Hematopoietic multipotent progenitor cell treated with erythropoietin and hydrocortisone succinate and interleukin-3 and kit ligand, for 15 days (in vitro differentiated cells): Measurements from ENCODE around the gene CDS1.
"Not testable (repeated sequence)": the region's sequence is repeated elsewhere in the genome, so short reads cannot be mapped to it uniquely, and the experiment has no call there.

ENCODE experiments used
- DNase-seq: peaks from one replicate; pipeline ENCODE4 v3.0.0-alpha.2; 2015; ENCODE audit warnings: low spot score

The CDS1 gene

GRCh38 chr4:84611531-84611930 lies 28.6 kb downstream of the CDS1 start:
- DNase-seq, result no peak

- no peak for DNase-seq
Observed at GRCh38 chr4:84614891-84615290, 32.0 kb downstream of the CDS1 start.

GRCh38 chr4:84615355-84615754 lies 32.4 kb downstream of the CDS1 start:
- DNase-seq, result no peak

GRCh38 chr4:84622959-84623358 lies 40.0 kb downstream of the CDS1 start:
- no peak for DNase-seq

- DNase-seq, result no peak
Observed at GRCh38 chr4:84623661-84624060, 40.7 kb downstream of the CDS1 start.

GRCh38 chr4:84626673-84627072 lies 43.7 kb downstream of the CDS1 start:
- no peak for DNase-seq

- DNase-seq, result no peak
Observed at GRCh38 chr4:84631573-84631972, 48.6 kb downstream of the CDS1 start.

- DNase-seq, result no peak
Observed at GRCh38 chr4:84632092-84632491, 49.2 kb downstream of the CDS1 start.

- no peak for DNase-seq
Observed at GRCh38 chr4:84634961-84635360, 52.0 kb downstream of the CDS1 start.

GRCh38 chr4:84638092-84638491 lies 55.2 kb downstream of the CDS1 start:
- DNase-seq, result no peak

GRCh38 chr4:84639145-84639544 lies 56.2 kb downstream of the CDS1 start:
- DNase-seq, result no peak

GRCh38 chr4:84644087-84644486 lies 61.2 kb downstream of the CDS1 start:
- DNase-seq, result no peak

- no peak for DNase-seq
Observed at GRCh38 chr4:84647312-84647884, 64.5 kb downstream of the CDS1 start.

- DNase-seq, result no peak
Observed at GRCh38 chr4:84648178-84648577, 65.3 kb downstream of the CDS1 start.

- DNase-seq, result no peak
Observed at GRCh38 chr4:84648863-84649647, 66.1 kb downstream of the CDS1 start.

- DNase-seq, result no peak
Observed at GRCh38 chr4:84651499-84651898, 68.6 kb downstream of the CDS1 start.

- DNase-seq, result no peak
Observed at GRCh38 chr4:84652478-84652877, 69.6 kb downstream of the CDS1 start.

GRCh38 chr4:84660606-84661005 lies 77.7 kb downstream of the CDS1 start:
- no peak for DNase-seq

- DNase-seq, result no peak
Observed at GRCh38 chr4:84661191-84661939, 78.4 kb downstream of the CDS1 start.

- not testable (repeated sequence) for DNase-seq
Observed at GRCh38 chr4:84664767-84665166, 81.8 kb downstream of the CDS1 start.

- no peak for DNase-seq
Observed at GRCh38 chr4:84666439-84666838, 83.5 kb downstream of the CDS1 start.

- no peak for DNase-seq
Observed at GRCh38 chr4:84669201-84669600, 86.3 kb downstream of the CDS1 start.

GRCh38 chr4:84672177-84672576 lies 89.2 kb downstream of the CDS1 start:
- no peak for DNase-seq
